Measurements from ENCODE around the gene KIAA1191. TPM values are rescaled to one million over a fixed set of nuclear protein-coding genes. Genes with fewer than 3 reads are reported as not detected.

Gene KIAA1191
- total and polyA plus RNA-seq, 2 experiments from 2014 or later: 98.3 to 110 TPM

- H3K9me3 ChIP-seq (ENCODE audit: low read depth): no peaks in the 10 kb centered on the region
- H3K36me3 ChIP-seq (replicated peaks; ENCODE audit: insufficient read depth, low read depth): no peaks in the 10 kb centered on the region
- no peak for DNase-seq (ENCODE audit: low spot score)
- H3K27ac ChIP-seq: no peak overlapping the region
- H3K27me3 ChIP-seq: no peaks in the 10 kb centered on the region
- H4K20me1 ChIP-seq (ENCODE audit: insufficient read depth, poor library complexity, severe bottlenecking): no peaks in the 10 kb centered on the region
- TF ChIP-seq EZH2phosphoT487 (IDR thresholded peaks at IDR 0.05; ENCODE audit: low read depth, severe bottlenecking, unreplicated experiment) (no peak), CTCF (IDR thresholded peaks at IDR 0.05; ENCODE audit: poor library complexity) (no peak), EZH2 (IDR thresholded peaks at IDR 0.05; ENCODE audit: borderline replicate concordance) (no peak)
- H2AFZ ChIP-seq: no peak overlapping the region
- H3K9me2 ChIP-seq (replicated peaks; ENCODE audit: insufficient read depth): no peaks in the 10 kb centered on the region
- no peak overlapping the region for H3K4me2 ChIP-seq
- no peak overlapping the region for H3K4me3 ChIP-seq
- H3K4me1 ChIP-seq (ENCODE audit: insufficient read depth): peaks cover 11% of the 10 kb centered on the region
- 98% methylated on average over 8 of the region's 8 CpGs for WGBS (ENCODE audit: low lambda C conversion rate, missing lambda C conversion rate)
- H3K79me2 ChIP-seq: peaks cover 26% of the 10 kb centered on the region
Measured at GRCh38 chr5:176384366-176384930, 22.9 kb upstream of the KIAA1191 start.

- H2AFZ ChIP-seq: no peak overlapping the region
- H3K4me2 ChIP-seq: no peak overlapping the region
- no peak for TF ChIP-seq CTCF (IDR thresholded peaks at IDR 0.05; ENCODE audit: poor library complexity)
- TF ChIP-seq EZH2 (IDR thresholded peaks at IDR 0.05; ENCODE audit: borderline replicate concordance): no peak
- TF ChIP-seq EZH2phosphoT487 (IDR thresholded peaks at IDR 0.05; ENCODE audit: low read depth, severe bottlenecking, unreplicated experiment): no peak
- no peaks in the 10 kb centered on the region for H3K9me3 ChIP-seq (ENCODE audit: low read depth)
- H4K20me1 ChIP-seq (ENCODE audit: insufficient read depth, poor library complexity, severe bottlenecking): no peaks in the 10 kb centered on the region
- no peaks in the 10 kb centered on the region for H3K36me3 ChIP-seq (replicated peaks; ENCODE audit: insufficient read depth, low read depth)
- H3K27ac ChIP-seq: no peak overlapping the region
- DNase-seq (ENCODE audit: low spot score): no peak
- H3K4me3 ChIP-seq: no peak overlapping the region
- H3K9me2 ChIP-seq (replicated peaks; ENCODE audit: insufficient read depth): no peaks in the 10 kb centered on the region
- WGBS (ENCODE audit: low lambda C conversion rate, missing lambda C conversion rate): 95% methylated on average over 9 of the region's 9 CpGs
- peaks cover 11% of the 10 kb centered on the region for H3K4me1 ChIP-seq (ENCODE audit: insufficient read depth)
- H3K27me3 ChIP-seq: no peaks in the 10 kb centered on the region
- H3K79me2 ChIP-seq: peaks cover 26% of the 10 kb centered on the region
Measured at GRCh38 chr5:176383961-176384360, 22.4 kb upstream of the KIAA1191 start.

GRCh38 chr5:176383248-176383905 lies 21.8 kb upstream of the KIAA1191 start:
- H3K9me2 ChIP-seq (replicated peaks; ENCODE audit: insufficient read depth): no peaks in the 10 kb centered on the region
- no peak overlapping the region for H3K4me3 ChIP-seq
- no peak for DNase-seq (ENCODE audit: low spot score)
- no peaks in the 10 kb centered on the region for H3K36me3 ChIP-seq (replicated peaks; ENCODE audit: insufficient read depth, low read depth)
- no peak overlapping the region for H2AFZ ChIP-seq
- no peak overlapping the region for H3K27ac ChIP-seq
- TF ChIP-seq EZH2 (IDR thresholded peaks at IDR 0.05; ENCODE audit: borderline replicate concordance) (no peak), CTCF (IDR thresholded peaks at IDR 0.05; ENCODE audit: poor library complexity) (no peak), EZH2phosphoT487 (IDR thresholded peaks at IDR 0.05; ENCODE audit: low read depth, severe bottlenecking, unreplicated experiment) (no peak)
- no peak overlapping the region for H3K4me2 ChIP-seq
- no peaks in the 10 kb centered on the region for H3K9me3 ChIP-seq (ENCODE audit: low read depth)
- WGBS (ENCODE audit: low lambda C conversion rate, missing lambda C conversion rate): 85% methylated on average over 15 of the region's 15 CpGs
- peaks cover 26% of the 10 kb centered on the region for H3K79me2 ChIP-seq
- no peaks in the 10 kb centered on the region for H3K27me3 ChIP-seq
- peaks cover 11% of the 10 kb centered on the region for H3K4me1 ChIP-seq (ENCODE audit: insufficient read depth)
- no peaks in the 10 kb centered on the region for H4K20me1 ChIP-seq (ENCODE audit: insufficient read depth, poor library complexity, severe bottlenecking)
